GM18870 (cell line): ENCODE data around the gene PTGFRN.
"Not testable (repeated sequence)": the region's sequence is repeated elsewhere in the genome, so short reads cannot be mapped to it uniquely, and the experiment has no call there.

Experiments
- ATAC-seq: cut with Tn5 transposase; IDR thresholded peaks from one replicate; pipeline ENCODE4 v1.9.1; 2021; ENCODE audit warnings: moderate library complexity; ENCODE audit not compliant: unreplicated experiment

The PTGFRN gene

DNA sequence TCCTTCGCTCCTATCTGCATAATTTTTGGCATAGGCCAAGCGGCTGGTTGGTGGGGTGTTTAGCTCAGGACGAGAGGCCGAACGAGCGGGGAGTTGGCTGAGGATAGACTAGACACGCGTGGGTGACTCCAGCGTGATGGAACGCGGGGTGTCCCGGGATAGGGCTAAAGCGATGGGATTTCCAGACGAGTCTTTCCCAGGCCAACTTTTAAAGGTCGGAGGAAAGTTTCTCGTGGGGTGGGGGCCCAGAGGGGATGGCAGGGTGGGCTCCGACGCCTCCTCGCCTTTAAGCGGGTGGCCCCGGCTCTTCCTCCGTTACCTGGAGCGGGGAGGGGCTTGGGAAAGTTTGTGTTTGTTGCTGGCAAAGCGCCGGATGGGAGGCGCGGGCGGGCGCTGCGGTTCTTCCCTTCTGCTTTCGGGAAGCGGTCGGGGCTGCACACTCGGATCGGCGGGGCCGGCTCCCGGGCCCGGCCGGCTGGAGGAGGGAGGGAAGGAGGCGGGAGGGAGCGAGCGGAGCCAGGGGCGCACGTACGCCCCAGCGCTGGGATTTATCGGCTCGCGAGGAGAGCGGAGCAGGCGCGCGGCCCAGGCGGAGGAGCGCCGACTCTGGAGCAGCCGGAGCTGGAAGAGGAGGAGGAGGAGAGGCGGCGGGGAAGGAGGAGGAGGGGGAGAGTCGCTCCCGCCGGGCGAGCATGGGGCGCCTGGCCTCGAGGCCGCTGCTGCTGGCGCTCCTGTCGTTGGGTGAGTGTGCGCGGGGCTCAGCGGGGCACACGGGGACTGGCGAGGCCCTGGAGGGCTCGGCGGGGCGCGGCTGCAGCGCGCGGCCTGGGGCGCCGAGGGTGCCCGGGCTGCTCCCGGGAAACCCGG lies at the start of gene PTGFRN:
TSS of gene PTGFRN (plus strand) at position 405 of the 867 bp plus-strand sequence. CDS start at position 693, 288 bp downstream.
- ATAC-seq: no peak

DNA sequence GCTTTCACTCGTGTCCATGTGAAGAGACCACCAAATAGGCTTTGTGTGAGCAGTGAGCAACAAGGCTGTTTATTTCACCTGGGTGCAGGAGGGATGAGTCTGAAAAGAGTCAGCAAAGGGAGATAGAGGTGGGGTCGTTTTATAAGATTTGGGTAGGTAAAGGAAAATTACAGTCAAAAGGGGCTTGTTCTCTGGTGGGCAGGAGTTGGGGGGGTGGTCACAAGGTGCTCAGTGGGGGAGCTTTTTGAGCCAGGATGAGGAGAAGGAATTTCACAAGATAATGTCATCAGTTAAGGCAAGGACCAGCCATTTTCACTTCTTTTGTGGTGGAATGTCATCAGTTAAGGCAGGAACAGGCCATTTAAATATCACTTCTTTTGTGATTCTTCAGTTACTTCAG lies 49.5 kb upstream of the PTGFRN start:
- ATAC-seq: not testable (repeated sequence)

GRCh38 chr1:116861137-116861536 lies 48.6 kb upstream of the PTGFRN start:
- ATAC-seq: no peak

DNA sequence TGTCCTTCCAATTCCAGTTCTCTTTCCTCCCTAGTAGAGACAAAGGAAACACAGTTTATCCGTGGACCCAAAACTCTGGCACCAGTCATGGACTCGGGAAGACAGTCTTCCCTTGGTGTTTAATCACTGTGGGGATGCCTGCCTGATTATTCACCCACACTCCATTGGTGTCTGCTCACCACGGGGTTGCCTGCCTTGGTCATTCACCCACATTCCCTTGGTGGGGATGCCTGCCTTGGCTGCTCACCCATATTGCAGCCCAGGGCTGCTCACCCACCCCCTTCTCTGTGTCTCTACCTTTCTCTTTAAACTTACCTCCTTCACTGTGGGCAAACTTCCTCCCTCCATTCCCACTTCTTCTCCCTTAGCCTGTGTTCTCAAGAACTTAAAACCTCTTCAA lies 46.7 kb upstream of the PTGFRN start:
- not testable (repeated sequence) for ATAC-seq

- ATAC-seq: not testable (repeated sequence)
These were observed 43.2 kb upstream of the PTGFRN start for GRCh38 chr1:116866478-116866877.

GRCh38 chr1:116868385-116868784 lies 41.3 kb upstream of the PTGFRN start:
- ATAC-seq: no peak

- ATAC-seq: no peak
These were observed 40.1 kb upstream of the PTGFRN start for GRCh38 chr1:116869611-116870010.

- no peak for ATAC-seq
These were observed 39.4 kb upstream of the PTGFRN start for GRCh38 chr1:116870300-116870699.

DNA sequence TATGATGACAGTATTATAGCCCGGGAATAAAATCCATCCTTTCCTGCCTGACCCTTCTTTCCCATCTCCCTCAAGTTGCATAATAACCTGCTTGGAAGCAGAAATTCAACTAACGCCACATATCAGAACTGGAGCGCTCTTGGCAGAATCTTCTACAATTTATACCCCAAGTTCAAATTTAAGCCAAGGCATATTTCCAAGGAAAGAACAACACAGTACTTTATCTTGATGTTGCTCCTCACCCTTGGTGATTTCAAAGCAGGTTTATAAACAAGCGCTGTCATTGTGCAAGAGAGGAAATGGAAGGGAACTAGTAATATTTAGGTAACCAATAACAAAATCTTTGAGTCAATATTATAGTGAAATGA lies 38.0 kb upstream of the PTGFRN start:
- no peak for ATAC-seq

GRCh38 chr1:116873680-116874271 lies 35.9 kb upstream of the PTGFRN start:
- no peak for ATAC-seq

GRCh38 chr1:116874733-116875249 lies 34.9 kb upstream of the PTGFRN start:
- no peak for ATAC-seq

DNA sequence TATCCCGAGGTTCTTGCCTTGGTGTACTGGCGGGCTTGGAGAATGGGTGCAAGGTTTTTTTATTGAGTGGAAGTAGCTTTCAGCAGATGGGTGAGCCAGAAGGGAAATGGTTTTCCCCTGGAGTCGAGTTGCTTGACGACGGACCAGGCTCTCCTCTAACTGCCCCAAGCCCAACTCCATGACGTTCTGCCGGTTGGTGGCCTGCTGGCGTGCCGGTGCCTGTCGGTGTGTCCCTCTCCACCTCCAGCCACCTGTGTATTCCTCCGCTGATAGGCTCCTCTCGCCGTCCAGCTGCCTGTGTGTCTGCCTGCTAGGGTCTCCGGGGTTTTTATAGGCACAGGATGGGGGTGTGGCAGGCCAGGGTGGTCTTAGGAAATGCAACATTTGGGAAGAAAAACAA lies 34.3 kb upstream of the PTGFRN start:
- no peak for ATAC-seq

GRCh38 chr1:116875946-116876345 lies 33.8 kb upstream of the PTGFRN start:
- ATAC-seq: not testable (repeated sequence)

- no peak for ATAC-seq
These were observed 32.4 kb upstream of the PTGFRN start for GRCh38 chr1:116877141-116877818.

DNA sequence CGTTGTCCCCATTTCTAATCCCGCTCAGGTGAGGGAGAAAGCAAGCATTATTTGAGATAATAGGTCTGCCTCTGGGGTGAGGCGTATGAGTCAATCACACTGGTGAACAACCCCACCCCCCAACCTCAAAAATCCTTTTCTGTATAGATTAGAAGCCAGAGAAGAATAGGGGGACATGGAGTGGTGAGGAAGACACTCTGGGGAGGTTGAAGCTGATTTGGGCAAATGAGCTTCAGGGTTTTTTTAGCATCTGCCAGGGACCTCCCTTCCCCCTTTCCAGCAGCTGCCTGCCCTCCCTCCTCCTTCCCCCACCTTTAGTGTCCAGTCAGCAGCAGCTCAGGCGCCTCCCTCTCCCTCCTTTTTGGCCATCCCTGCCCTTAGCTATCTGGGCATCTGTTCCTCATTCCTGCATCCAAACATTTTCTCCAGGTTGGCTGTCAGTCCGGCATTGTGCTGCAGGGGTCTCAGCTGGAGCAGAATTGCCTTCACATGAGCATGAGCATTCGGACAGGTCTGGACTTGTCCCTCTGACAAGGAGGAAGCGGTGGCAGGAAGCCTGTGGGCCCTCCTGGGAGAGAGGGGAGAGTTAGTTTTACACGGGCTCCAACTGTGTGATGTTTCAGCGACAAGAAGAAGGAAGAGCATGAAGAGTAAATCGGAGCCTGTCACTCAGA lies 30.8 kb upstream of the PTGFRN start:
- ATAC-seq: no peak

DNA sequence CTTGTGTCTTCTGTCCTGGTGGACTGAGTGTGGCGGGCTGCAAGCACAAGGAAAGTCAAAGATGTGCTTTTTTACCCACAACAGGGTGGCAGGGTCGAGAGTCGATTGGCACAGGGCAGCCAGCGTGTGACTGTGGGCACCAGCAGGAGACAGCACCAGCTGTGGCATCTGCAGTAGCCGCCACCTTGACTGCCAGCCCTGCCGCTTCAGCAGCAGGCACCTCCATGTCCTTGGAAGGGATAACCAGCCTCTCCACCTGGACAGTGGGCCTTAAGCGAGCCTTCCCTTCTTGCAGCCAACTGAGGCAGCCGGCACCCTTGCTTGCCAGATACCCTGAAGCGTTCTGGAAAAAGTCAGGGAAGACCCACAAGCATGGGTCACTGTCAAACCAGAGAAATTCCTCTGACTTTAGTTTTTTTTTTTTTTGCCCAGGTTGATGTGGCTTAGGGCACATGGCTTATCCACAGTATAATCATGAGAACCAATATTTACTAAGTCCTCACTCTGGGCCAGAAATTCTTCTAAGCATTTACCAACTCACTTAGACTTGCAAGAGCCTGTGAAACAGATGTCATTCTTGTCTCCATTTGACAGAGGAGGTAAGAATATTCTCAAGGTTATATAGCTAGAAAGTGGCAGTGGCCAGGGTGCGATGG lies 30.1 kb upstream of the PTGFRN start:
- ATAC-seq: no peak

- no peak for ATAC-seq
These were observed 28.8 kb upstream of the PTGFRN start for GRCh38 chr1:116880917-116881316.

GRCh38 chr1:116881879-116882520 lies 27.7 kb upstream of the PTGFRN start:
- ATAC-seq: no peak

DNA sequence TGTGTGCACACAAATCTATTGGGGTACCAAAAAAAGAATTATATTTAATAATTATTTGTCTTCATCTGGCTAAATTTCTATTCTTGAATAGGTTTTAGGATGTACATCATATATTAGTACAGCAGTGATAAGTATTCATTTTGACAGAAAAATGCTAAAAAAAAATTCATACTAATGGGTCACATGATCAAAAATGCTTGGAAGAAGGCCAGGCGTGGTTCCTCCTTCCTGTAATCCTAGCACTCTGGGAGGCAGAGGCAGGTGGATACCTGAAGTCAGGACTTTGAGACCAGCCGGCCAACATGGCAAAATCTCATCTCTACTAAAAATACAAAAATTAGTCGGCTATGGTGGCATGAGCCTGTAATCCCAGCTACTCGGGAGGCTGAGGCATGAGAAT lies 26.9 kb upstream of the PTGFRN start:
- ATAC-seq: no peak

DNA sequence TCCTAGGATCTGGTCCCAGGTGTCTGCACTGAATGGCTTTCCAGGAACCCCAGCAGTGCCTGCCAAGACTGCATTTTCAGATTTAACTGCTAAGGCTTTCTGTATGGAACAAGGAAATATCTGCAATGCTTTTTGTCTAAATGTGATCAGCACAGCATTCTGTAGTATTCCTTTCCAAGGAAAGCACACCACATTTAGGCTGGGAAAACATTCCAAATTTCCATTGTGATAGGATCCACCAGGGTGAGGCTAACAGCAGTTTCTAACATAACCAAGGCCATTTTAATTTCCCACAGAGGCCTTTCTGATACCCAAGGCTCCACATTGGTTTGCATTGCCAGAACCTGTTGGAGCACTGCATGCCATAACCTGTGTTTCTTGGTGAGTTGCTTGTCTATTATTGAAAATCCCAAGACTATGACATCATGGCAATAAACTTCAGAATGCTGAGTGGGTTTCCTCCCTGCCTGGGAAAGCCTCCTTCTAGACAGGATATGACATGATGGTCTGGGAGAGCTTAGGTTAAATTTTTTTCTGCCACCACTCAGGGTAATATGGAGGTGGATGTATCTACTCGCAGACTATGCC lies 23.3 kb upstream of the PTGFRN start:
- ATAC-seq: no peak
